ENCODE data around the gene SLC30A10.
"Not testable (repeated sequence)": the region's sequence is repeated elsewhere in the genome, so short reads cannot be mapped to it uniquely, and the experiment has no call there.

SLC30A10 gene

DNA sequence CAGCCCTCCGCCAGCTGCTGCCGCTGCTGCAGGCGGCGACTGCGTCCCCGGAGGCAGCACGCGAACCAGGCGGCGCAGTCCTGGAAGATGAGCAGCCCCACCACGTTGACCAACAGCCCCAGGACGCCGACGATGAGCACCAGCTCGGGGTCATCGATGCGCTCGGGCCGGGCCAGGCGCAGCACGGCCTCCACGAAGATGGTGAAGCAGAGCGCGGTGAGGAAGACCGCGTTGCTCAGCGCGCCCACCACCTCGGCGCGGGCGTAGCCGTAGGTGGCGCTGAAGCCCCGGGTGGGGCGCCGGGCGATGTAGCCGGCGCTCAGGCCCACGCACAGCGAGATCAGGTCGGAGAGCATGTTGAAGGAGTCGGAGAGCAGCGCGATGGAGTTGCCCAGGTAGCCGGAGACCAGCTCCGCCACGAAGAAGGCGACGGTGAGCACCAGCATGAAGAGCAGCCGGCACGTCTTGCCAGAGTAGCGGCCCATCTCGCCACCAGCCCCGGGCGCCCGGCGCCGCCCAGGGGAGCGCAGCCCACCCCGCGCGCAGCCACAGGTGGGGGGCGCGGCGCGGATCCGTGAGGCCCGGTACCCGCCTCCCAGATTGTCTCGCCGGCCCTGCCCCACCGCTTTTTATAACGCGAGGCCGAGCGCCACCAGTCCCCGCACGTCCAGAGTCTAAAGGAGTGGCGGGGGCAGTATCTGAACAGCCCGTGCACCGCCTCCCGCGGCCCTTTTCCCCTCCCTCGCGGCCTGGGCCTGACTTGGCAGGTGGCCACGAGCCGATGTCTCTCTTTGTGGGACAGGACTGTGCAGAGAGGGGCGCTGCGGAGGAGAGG is at the start of gene SLC30A10:
Gene SLC30A10, minus strand, starts transcription at position 602 of the 835 bp plus-strand sequence. Its CDS starts 117 bp downstream, at position 485.
- DNase-seq = peak in 32 of 51 donors; percentile 12 to 55 (median 32)

DNA sequence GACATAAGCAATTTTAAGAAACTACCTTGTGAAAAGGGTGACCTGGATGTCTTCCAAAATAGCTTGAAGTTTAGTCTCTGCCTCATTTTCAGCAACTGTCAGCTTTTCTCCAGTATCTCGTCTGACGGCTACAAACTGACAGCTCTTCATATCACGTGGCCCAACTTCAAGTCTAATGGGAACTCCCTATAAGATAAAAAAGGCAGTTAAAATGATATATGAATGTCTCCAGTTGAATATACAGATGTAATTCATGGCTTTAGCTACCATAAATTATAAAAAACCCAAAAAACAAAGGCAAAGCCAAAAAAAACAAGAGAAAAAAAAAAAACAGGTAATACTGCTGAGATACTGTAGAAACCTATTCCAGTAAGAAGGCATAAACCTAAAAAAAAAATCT is 44.9 kb upstream of the SLC30A10 start:
- no peak for DNase-seq

DNA sequence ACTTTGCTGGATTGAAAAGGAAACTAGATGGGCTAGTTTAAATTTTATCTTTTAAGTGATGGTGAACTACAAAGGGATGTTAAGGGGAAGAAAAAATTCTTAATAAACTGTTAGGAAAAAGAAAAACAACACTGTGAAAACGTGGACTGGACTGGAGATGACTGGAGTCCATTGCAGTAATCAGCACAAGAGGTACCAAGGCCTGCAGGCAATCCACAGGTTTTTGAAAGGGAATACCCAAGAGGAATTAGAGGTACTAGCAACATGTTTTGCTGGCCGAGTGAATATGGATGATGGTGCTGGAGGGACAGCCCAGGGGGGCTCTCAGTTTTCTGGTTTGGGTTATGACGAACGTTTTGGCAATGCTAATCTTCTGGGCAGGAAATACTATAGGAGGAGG is 39.0 kb upstream of the SLC30A10 start:
- no peak for DNase-seq

DNA sequence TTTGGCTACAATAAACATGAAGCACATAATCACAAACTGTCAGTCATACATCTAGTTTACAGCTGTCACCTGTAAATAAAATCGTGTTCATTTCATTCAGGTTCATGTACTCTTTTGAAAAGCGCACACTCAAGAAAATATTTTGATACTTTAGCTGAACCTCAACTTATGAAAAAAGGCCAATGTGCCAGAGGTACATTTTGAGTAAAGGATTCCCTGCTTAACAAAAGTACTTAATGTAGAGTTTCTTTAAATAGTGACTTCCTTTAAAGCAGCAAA is 37.7 kb upstream of the SLC30A10 start:
- no peak for DNase-seq

DNA sequence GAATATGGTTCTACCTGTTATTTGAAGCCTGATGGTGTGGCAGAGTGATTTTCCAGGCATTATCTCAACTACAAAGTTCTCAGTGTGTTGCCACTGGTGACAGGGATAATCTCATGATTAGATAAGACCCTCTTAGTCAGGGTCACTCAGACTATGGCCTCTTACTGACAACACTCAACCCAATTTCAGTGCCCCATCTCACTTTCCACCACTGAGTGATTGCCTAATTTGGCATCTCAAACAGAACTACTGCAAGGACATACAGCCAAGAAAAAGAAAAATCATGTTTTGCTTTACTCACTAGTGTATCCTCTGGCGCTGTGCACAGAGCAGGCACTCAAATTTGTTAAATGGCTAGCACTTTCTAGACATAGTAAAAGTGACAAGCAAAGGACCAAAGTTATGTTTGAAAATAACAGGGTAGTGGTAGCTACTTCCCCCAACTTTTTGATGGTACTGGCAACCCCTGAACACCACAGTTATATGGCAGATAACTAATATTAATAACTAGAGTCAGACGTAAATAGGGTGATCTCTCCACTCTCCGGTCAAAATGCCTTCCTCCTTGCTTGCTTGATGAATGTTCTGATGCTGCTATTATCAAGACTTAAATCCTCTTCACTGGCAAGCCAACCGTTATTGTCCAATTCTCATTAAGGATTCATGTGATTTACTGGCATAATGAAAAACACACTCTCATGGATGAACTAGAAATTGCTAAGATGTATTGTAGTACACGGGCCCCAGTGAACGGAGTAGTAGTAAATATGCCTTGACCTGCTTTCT is 37.1 kb upstream of the SLC30A10 start:
- DNase-seq = no peak

DNA sequence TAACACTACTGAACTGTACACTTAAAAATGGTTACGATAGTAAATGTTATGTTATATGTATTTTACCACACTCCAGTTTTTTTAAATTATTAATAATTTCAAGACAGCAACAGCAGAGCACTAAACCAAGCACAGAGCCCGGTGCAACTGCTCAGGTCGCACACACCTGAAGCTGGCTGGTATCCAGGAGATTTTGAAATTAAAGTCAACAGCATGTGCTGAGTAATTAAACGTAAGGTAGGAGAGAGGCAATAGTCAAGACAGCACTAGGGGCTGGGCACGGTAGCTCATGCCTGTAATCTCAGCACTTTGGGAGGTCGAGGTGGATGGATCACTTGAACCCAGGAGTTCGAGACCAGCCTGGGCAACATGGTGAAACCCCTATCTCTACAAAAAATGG is 35.1 kb upstream of the SLC30A10 start:
- no peak for DNase-seq

DNA sequence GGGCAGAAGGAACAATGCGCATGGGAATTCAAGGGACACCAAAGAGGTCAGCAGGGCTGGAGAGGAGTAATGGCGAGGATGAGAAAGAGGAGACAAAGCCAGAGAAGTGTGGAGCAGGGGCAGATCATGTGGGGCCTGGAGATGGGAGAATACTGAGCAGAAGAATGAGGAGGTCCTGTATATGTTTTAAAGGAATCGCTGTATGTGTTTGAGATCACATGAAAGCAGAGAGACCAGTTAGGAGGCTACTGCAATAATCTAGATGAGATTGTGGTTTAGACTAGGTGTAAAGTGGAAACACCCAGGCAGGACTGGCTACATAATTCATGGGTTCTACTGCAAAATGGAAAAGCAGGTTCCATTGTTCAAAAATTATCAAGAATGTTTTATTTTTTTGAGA is 33.3 kb upstream of the SLC30A10 start:
- DNase-seq = no peak

DNA sequence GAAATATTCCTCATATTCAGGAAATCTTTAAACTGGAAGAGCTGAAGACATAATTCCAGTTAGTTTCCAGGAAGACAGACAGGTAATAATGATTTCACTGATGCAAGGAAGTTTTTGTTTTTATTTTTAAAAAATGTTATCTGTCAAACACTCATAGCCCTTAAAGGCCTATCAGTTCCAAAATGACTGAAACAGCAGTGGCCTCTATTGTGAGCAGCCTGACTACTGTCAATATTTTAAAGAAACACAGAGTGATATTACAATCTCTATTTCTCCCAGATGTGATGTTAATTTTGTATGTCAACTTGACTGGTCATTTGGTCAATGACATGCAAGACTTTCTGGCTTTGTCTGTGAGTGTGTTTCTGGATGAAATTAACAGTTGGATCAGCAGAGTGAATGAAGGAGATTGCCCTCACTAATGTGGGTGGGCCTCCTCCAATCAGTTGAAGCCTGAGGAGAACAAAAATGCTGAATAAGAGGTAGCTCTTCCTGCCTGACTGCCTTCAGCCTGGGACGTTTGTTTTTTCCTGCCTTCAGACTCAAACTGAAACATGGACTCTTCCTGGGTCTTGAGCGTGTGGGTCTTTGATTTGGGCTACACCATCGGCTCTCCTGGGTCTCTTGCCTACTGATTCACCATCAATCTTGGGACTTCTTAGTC is 31.3 kb upstream of the SLC30A10 start:
- DNase-seq = no peak

DNA sequence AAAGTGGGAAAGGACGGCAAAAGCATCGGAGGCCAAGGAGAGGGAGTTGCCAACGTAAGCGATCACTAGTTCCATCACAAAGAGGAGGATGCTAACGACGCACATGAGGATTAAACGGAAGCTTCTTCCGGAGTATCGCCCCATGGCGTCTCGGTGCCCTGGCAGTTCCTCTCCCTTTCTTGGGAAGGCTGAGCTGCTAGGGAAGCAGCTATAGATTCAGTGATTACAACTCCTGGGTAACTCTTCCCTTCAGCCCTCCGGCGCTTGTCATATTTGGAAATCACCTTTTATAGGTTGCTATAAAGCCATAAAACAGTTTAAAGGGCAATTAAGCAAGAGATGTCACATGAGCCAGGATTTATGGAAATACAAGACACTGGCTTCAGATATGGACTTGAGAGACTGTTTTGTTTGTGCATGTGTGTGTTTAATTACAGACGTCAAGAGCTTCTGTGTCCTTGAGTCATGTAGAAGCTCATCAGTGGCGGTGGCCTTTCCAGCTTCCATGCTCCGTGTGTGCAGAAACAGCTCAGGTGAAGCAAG is 30.6 kb upstream of the SLC30A10 start:
- no peak for DNase-seq

DNA sequence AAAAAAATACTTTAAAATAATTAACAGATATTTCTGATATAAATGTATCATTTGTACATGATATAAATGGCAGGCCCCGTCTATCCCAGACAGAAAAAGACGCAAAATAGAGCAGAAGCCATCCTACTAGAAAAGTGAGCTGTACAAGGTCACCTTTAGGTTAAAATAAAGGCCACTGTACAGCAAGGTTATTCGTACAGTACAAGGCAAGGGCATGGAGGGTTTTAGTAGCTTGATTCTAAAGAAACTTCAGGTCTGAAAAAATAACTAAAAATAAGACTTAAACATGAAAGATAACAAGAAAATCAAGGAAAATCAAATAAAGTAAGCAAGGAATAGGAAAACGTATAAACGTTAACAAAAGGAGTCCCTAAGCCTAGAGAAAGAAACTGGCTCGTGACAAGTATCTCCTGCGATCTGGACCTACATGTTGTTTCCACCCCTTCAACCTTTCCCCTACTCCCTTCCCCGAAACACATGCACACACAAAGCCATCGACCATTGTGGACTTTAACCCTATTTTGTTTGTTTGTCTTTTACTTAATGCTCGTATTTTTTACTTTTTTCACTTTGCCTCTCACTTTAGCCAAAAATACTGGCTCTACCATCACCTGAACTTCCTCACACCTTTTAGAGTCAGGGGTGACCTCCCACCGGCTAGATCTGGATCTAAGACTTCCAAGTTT is 26.5 kb upstream of the SLC30A10 start:
- DNase-seq = no peak

DNA sequence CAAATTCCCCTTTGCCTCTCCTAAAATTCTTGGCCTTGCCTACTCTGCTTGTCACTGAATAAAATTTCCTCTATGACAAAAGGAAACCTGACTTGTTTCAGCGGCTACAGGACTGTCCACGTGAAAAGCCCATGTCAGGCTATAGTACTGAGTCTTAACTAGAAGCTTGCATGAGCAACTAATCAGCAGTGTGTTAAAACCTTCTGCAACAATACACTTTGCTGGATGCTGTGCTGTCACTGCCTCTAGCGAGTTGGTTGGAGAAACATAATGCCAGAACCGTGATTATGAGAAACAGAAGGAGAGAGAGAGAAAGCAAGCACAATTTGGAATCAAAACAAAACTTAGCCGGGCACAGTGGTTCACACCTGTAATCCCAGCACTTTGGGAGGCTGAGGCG is 25.7 kb upstream of the SLC30A10 start:
- no peak for DNase-seq

DNA sequence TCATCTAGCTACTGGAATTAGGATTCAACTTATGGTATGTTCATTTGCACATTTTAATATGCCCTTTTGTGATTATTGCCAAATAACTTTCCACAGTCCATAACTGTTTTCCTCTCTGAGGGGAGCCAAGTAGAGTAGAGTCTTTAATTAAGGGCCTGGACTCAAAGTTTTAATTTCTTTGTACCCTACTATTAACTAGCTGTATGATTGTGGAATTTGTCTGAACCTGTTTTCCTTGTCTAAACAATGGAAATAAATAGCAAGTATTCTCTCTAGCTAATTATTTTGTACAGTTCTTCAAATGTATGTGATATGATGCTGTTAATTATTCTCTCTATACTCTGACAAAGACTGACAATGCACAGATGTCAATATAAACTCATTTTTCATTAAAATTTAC is 24.0 kb upstream of the SLC30A10 start:
- DNase-seq = no peak

DNA sequence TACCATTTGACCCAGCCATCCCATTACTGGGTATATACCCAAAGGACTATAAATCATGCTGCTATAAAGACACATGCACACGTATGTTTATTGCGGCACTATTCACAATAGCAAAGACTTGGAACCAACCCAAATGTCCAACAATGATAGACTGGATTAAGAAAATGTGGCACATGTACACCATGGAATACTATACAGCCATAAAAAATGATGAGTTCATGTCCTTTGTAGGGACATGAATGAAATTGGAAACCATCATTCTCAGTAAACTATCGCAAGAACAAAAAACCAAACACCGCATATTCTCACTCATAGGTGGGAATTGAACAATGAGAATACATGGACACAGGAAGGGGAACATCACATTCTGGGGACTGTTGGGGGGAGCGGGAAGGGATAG is 20.9 kb upstream of the SLC30A10 start:
- not testable (repeated sequence) for DNase-seq

DNA sequence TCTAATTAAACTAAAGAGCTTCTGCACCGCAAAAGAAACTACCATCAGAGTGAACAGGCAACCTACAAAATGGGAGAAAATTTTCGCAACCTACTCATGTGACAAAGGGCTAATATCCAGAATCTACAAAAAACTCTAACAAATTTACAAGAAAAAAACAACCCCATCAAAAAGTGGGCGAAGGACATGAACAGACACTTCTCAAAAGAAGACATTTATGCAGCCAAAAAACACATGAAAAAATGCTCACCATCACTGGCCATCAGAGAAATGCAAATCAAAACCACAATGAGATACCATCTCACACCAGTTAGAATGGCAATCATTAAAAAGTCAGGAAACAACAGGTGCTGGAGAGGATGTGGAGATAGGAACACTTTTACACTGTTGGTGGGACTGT is 20.4 kb upstream of the SLC30A10 start:
- DNase-seq = not testable (repeated sequence)

DNA sequence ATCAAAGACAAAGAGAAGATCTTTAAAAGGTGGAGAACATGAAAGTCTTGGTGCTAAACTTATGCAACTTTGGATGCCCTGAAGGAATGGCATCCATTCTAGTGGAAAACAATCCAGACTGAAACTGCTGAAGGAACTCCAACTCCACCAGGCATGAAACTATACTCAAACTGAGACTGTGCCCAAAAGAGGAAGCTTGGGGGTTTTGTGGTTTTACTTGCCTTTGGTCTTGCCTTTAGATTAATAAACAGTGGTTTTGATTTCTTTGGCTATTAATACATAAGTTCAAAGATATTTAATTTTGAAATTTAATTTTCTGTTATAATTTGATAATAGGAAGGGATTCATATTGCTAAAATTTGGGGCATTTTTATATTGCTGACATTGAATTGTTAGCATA is 17.4 kb upstream of the SLC30A10 start:
- no peak for DNase-seq

DNA sequence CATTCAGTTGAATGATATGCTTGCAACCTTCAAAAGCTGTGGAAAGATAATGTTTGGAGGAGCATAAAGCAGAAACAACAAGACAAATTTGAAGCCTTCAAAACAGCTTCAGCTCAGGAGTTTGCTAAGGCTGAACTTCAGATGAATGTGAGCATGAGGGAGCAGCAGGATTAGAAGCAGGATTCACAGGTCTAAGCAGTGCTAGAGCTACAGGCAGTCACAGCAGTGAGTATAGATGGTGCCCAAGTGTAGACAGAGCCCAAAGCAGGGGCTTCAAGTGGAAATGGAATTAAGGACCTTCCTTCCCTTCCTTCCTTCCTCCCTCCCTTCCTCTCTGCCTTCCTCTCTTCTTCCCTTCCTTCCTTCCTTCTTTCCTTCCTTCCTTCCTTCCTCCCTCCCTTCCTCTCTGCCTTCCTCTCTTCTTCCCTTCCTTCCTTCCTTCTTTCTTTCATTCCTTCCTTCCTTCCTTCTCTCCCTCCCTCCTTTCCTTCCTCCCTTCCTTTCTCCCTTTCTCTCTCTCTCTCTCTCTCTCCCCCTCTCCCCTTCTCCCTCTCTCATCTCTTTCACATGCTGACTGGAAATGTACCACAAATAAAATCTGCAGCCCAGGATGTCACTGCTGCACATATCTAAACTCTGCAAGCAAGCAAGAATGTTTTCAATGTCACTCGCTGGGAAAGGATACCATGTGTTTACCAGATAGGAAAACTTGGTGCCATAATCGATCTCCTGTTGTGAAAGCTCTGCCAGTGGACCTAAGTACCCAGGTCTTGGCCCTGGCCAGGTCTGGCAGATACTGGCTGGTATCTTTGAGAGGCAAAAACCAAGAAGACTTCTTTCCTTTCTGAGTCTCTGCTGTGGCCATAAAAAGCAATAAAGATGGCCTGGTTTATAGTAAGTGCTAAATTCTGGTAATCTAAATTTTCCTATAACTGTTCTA is 13.1 kb upstream of the SLC30A10 start:
- no peak for DNase-seq

DNA sequence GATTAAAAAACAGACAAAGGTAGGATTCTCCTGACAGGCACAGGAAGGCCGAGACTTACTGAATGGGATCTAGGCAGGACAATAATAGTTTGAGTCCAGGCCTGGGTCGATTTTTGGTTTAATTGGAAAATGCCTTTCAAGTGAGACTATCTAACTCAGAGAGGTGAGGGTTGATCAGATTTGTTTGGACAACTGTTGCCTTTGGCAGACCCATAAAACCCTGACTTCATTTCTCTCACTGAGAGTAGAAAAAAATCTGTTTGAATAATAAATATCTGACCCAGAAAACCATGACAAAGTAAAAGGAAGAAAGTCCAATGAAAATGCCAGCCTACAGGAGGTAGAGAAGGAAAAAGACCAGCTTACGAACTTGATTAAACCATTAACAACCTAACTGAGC is 12.3 kb upstream of the SLC30A10 start:
- DNase-seq = no peak

DNA sequence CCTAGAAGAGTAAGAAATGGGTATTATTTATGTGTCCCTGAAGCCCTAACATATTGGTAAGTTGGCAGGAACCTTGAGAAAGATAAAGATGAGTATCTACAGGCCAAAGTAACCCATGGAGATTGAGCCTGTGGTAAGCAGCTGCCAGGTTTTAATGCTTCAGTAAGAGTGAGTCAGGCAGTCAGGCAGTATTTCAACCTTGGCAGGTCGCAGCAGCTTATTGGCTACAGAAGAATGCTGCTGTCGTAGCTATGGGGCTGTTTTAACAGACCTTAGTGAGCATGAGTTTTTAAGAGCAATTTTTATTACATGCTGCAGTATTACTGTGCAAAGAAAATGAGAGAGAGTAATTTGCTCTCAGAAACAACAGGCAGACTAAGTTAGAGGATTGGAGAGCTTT is 10.3 kb upstream of the SLC30A10 start:
- no peak for DNase-seq

DNA sequence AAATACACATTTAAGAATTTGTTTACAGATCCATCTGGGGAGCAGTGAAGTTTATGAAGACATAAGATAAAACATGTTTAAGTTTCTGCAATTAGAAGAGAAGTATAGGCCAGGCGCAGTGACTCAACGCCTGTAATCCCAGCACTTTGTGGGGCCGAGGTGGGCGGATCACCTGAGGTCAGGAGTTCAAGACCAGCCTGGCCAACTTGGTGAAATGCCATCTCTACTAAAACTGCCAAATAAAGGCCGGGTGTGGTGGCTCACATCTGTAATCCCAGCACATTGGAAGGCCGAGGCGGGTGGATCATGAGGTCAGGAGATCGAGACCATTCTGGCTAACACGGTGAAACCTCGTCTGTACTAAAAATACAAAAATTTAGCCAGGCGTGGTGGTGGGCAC is 5.4 kb upstream of the SLC30A10 start:
- DNase-seq = not testable (repeated sequence)

DNA sequence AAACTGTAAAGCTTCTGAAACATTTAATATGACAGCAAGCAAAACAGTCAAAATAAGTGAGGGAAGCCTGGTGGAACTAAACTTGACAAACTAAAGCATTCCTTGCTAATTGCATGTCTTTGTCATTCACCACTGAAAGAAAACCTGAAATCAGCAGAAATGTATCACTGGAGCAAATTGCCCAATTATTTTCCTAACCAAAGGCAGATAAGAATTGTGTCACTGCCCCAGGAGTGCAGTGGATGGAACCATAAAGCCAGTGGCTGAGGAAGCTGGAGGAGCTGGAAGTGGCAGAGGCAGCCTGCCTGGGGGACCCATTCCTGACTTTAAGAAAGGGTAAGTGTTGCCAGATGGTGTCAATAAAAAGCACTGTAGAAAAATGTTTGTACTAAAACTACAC is 2.7 kb upstream of the SLC30A10 start:
- no peak for DNase-seq

DNA sequence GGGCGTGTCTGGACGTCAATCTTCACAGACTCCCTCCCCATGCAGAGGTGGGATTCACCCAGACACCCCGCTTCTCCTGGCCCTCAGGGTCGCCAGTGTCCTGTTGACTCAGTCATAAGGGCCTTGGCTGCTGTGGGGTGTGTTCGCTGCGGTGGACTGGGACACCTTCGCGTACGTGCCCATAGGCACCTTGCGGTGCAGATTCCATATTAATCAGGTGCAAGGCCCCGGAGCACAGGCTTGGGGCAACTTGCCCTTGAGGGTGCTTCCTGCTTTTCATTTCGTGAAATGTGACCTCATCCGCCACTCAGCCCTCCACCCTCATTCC is 398 bp upstream of the SLC30A10 start:
- peak in 1 of 51 donors; percentile 8 for DNase-seq

All from hypothalamus (tissue), 51 donors.